GM12801 (cell line): Measurements from ENCODE around the gene RAB8B.

Experiments
- CTCF ChIP-seq: IDR thresholded peaks from one replicate; pipeline ENCODE4 v1.5.1; 2011; ENCODE audit warnings: control low read depth; ENCODE audit not compliant: insufficient read length; ENCODE audit errors: extremely low read depth

RAB8B gene

GRCh38 chr15:63243101-63243500 is 53.7 kb downstream of the RAB8B start:
- TF ChIP-seq CTCF: no peak

GRCh38 chr15:63243776-63244175 is 54.4 kb downstream of the RAB8B start:
- TF ChIP-seq CTCF: no peak

GRCh38 chr15:63244399-63244798 is 55.0 kb downstream of the RAB8B start:
- TF ChIP-seq CTCF: no peak

- TF ChIP-seq CTCF: no peak
These were observed 55.7 kb downstream of the RAB8B start for GRCh38 chr15:63244976-63245645.

GRCh38 chr15:63246691-63247469 is 57.5 kb downstream of the RAB8B start:
- TF ChIP-seq CTCF: no peak

- no peak for TF ChIP-seq CTCF
These were observed 61.0 kb downstream of the RAB8B start for GRCh38 chr15:63250312-63250965.

GRCh38 chr15:63251701-63252100 is 62.3 kb downstream of the RAB8B start:
- no peak for TF ChIP-seq CTCF
